GM19372 (cell line): Measurements from ENCODE around the gene ZNF22.

Experiments used
- ATAC-seq: cut with Tn5 transposase; IDR thresholded peaks from one replicate; pipeline ENCODE4 v1.9.1; 2021; ENCODE audit warnings: mild to moderate bottlenecking, low read depth, moderate library complexity; ENCODE audit not compliant: unreplicated experiment

The ZNF22 gene

GRCh38 chr10:45000752-45001380 lies at the start of gene ZNF22:
TSS of gene ZNF22 (plus strand) at chr10:45000923. CDS start at chr10:45003369, 2,446 bp downstream.
- ATAC-seq, result peak; percentile 68

- ATAC-seq, result no peak
These were observed 49.0 kb upstream of the ZNF22 start for GRCh38 chr10:44951576-44952226.

GRCh38 chr10:44952779-44953231 lies 47.9 kb upstream of the ZNF22 start:
- ATAC-seq, result no peak

GRCh38 chr10:44954042-44954441 lies 46.7 kb upstream of the ZNF22 start:
- ATAC-seq, result no peak

- ATAC-seq, result no peak
These were observed 45.8 kb upstream of the ZNF22 start for GRCh38 chr10:44954962-44955361.

- ATAC-seq, result no peak
These were observed 45.2 kb upstream of the ZNF22 start for GRCh38 chr10:44955413-44956070.

- ATAC-seq, result no peak
These were observed 44.5 kb upstream of the ZNF22 start for GRCh38 chr10:44956226-44956625.

GRCh38 chr10:44956717-44957706 lies 43.7 kb upstream of the ZNF22 start:
- no peak for ATAC-seq

- no peak for ATAC-seq
These were observed 42.4 kb upstream of the ZNF22 start for GRCh38 chr10:44958196-44958897.

- no peak for ATAC-seq
These were observed 41.9 kb upstream of the ZNF22 start for GRCh38 chr10:44958898-44959246.

- peak; percentile 95 for ATAC-seq
These were observed 41.3 kb upstream of the ZNF22 start, which contains the start of gene RASSF4 for GRCh38 chr10:44959247-44960087. TSS of gene RASSF4 (plus strand) at chr10:44959802. CDS start at chr10:44970203, 10,401 bp downstream.

- no peak for ATAC-seq
These were observed 40.6 kb upstream of the ZNF22 start for GRCh38 chr10:44960088-44960460.

- ATAC-seq, result no peak
These were observed 40.1 kb upstream of the ZNF22 start for GRCh38 chr10:44960482-44961229.

GRCh38 chr10:44961230-44961571 lies 39.5 kb upstream of the ZNF22 start:
- no peak for ATAC-seq

- ATAC-seq, result no peak
These were observed 38.6 kb upstream of the ZNF22 start for GRCh38 chr10:44961931-44962750.

- ATAC-seq, result no peak
These were observed 37.6 kb upstream of the ZNF22 start for GRCh38 chr10:44962870-44963738.
